CD4-positive, alpha-beta T cell treated with Interleukin-15 for 1 hour (primary cell): Measurements from ENCODE around the gene SETD6.
"Not testable (repeated sequence)": the region's sequence is repeated elsewhere in the genome, so short reads cannot be mapped to it uniquely, and the experiment has no call there.

Experiments
- DNase-seq: peaks from one replicate; pipeline ENCODE4 v3.0.0-alpha.2; 2020

SETD6 gene, protein sequence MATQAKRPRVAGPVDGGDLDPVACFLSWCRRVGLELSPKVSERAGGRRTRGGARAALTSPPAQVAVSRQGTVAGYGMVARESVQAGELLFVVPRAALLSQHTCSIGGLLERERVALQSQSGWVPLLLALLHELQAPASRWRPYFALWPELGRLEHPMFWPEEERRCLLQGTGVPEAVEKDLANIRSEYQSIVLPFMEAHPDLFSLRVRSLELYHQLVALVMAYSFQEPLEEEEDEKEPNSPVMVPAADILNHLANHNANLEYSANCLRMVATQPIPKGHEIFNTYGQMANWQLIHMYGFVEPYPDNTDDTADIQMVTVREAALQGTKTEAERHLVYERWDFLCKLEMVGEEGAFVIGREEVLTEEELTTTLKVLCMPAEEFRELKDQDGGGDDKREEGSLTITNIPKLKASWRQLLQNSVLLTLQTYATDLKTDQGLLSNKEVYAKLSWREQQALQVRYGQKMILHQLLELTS

GRCh38 chr16:58515125-58515870 is at the start of gene SETD6:
Gene SETD6 (plus strand): TSS chr16:58515517. CDS start chr16:58515538, 21 bp downstream.
- peak; percentile 66 for DNase-seq

DNA sequence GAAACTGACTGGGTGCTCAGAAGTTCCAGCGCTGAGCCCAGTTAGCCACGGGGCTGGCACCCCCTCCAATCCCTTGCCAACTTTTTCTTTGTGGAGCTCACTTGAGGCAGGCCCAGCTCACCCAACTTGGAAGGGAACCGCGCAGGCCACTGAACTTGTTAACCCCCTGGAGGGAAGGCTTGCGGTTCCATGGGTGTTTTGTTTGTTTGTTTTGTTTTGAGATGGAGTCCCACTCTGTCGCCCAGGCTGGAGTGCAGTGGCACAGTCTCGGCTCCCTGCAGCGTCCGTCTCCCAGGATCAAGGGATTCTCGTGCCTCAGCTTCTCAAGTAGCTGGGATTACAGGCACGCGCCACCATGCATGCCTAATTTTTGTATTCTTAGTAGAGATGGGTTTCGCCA is 49.5 kb upstream of the SETD6 start:
- no peak for DNase-seq

- no peak for DNase-seq
Observed at GRCh38 chr16:58466396-58466795, 48.9 kb upstream of the SETD6 start.

DNA sequence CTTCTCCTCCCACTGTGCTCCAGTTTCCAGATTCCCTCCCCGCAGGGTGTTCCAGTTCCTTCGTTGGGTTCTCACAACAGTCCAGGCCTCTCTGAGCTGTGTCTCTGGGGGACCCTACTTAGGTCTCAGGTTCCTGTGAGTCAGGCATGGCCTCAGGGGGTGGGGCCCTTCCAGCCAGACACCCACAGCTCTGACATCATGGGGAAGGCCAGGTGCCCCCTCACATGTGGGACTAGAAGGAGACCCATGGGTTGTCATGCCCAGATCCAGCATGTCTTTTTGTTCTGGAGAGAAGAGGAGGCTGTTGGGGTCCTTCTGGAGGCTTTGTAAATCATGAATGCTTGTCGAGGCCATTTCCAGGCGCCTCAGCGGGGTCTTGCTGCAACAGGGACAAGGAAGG is 47.4 kb upstream of the SETD6 start:
- no peak for DNase-seq

- DNase-seq = no peak
Observed at GRCh38 chr16:58471209-58471975, 43.9 kb upstream of the SETD6 start.

DNA sequence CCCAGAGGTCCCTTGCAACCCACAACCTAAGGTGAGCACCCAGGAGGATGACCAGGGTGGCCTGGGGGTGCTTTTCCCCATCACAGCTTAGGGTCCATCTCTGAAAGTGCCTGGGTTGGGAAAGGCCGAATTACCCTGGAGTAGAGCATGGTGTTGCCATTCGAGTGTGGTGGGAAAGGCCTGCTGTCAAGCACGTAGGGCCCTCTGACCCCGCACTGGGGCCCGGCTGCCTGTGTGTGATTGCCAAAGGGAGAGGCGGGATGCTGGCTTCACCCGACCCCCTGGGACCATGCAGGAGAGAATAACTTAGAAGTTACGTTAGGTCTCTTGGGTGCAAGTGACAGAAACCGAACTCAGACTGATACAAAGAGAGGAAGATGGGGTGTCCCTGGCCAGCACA is 43.1 kb upstream of the SETD6 start:
- DNase-seq = no peak

GRCh38 chr16:58472827-58473226 is 42.5 kb upstream of the SETD6 start:
- DNase-seq = no peak

DNA sequence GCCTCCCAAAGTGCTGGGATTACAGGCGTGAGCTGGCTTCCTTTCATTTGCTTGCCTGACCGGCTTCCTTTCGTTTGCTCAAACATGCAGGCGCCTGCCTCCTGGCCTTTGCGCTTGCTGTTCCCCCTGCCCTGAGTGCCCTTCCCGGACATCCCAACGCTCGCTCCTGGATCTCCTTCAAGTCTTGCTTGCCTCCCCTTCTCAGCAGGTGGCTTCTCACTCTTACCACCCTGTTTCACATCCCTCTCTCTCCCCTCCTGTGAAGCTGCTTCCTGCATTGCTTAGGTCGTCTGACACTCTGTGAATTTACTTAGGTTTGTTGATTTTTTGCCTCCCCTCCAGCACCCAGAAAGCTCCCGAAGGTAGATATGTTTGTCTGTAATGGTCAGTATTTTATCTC is 41.0 kb upstream of the SETD6 start:
- no peak for DNase-seq

GRCh38 chr16:58475091-58475619 is 40.2 kb upstream of the SETD6 start:
- no peak for DNase-seq

- DNase-seq = no peak
Observed at GRCh38 chr16:58476791-58477190, 38.5 kb upstream of the SETD6 start.

- DNase-seq = no peak
Observed at GRCh38 chr16:58478427-58478826, 36.9 kb upstream of the SETD6 start.

- no peak for DNase-seq
Observed at GRCh38 chr16:58481226-58481869, 34.0 kb upstream of the SETD6 start.

- DNase-seq = peak; percentile 11
Observed at GRCh38 chr16:58481931-58482330, 33.4 kb upstream of the SETD6 start.

- DNase-seq = no peak
Observed at GRCh38 chr16:58485184-58485887, 30.0 kb upstream of the SETD6 start.

- peak; percentile 55 for DNase-seq
Observed at GRCh38 chr16:58487566-58488351, 27.6 kb upstream of the SETD6 start.

DNA sequence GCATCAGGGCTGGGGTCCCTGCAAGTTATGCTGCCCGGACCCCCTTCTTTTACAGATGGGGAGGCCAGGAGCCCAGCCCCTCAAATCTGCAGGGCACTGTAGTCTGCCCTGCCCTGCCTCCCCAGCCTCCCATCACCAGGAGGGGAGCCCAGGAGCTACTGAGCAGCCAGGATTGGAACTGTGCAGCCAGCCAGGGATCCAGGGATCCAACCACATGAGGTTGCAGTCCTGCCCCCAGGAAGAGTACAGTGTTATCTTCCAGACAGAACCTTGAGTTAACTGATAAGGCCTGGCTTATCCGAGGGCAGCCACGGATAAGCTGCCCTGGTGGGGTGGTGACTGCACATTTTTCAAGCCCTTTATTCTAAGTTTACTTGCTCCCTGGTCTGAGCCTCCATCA is 26.8 kb upstream of the SETD6 start:
- DNase-seq = no peak

DNA sequence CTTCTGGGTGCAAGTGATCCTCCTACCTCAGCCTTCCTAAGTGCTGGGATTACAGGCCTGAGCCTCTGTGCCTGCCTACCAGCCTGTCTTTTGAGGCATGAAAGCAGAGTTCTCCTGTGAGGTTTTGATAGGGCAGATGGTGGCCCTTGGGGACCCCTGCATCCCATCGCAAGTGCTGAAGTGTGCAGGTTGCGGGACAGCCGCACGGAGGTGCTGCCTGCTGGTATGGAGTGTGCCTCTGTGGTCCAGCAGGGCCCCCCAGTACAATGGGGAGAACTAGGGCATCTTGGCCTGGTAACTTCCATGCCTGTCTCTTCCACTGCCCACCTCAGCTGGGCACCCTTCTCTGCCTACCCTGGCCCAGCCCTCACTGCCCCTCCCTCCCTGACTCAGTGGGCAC is 25.3 kb upstream of the SETD6 start:
- no peak for DNase-seq

DNA sequence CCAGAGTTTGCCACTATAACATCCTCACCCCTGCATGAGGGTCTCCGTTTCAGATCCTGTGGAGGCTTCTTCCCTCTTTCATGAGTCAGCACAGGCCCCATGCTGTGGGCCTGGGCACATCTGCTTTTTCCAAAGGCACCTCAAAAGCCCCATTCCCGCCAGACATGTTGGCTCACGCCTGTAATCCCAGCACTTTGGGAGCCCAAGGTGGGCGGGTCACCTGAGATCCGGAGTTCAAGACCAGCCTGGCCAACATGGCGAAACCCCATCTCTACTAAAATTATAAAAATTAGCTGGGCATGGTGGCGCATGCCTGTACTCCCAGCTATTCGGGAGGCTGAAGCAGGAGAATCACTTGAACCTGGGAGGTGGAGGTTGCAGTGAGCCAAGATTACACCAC is 24.8 kb upstream of the SETD6 start:
- not testable (repeated sequence) for DNase-seq

GRCh38 chr16:58492066-58492465 is 23.3 kb upstream of the SETD6 start:
- DNase-seq = no peak

DNA sequence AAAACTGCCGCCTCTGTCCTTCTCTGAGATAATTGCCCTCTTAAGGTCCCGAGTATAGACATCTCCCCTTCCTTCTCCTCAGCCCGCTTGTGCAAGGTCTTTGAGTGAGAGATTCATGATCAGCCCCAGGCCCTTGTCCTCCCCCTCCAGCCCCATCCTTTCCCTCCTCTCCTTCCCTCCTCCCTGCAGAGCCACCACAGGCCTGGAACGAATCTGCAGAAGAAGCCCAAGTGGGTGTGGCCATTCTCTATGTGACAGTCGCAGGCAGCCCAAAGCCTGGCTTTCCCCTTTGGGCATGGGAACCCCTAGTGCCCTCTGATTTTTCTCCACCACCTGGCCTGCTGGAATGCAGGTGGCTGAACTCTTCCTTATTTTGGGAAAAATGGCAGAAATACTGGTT is 22.6 kb upstream of the SETD6 start:
- no peak for DNase-seq
